Measurements from ENCODE around the gene RYK. TPM values are rescaled to one million over a fixed set of nuclear protein-coding genes. Genes with fewer than 3 reads are reported as not detected.

RYK gene
- total RNA-seq, 4 donors from 2014 or later = 95.2 to 168 (median 108) TPM

DNA sequence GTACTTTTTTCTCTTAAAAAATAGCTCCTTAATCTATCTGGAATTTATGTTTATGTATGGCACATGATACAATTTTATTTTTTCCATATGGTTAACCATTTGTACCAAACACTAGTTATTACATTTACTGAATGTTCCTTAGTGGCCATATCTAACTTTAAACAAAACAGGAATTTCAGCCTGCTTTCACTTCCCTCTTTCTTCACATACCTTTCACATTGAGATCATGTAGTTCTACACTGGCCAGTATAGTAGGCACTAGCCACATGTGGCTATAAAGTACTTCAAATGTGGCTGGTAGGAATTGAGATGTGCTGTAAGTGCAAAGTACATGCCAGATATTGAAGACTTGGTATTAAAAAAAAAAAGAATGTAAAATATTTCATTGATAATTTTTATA lies 4.7 kb upstream of the RYK start:
- Histone ChIP-seq H3K4me1 (peaks cover 0 to 4% of the 10 kb centered on the region in 2 donors), H3K36me3 (no peaks in the 10 kb centered on the region), H3K27me3 (no peaks in the 10 kb centered on the region), H3K9me3 (no peaks in the 10 kb centered on the region), H3K4me3 (replicated peaks in 1 of 3) (no peak overlapping the region), H3K27ac (no peak overlapping the region)
- TF ChIP-seq, protein P1, sequence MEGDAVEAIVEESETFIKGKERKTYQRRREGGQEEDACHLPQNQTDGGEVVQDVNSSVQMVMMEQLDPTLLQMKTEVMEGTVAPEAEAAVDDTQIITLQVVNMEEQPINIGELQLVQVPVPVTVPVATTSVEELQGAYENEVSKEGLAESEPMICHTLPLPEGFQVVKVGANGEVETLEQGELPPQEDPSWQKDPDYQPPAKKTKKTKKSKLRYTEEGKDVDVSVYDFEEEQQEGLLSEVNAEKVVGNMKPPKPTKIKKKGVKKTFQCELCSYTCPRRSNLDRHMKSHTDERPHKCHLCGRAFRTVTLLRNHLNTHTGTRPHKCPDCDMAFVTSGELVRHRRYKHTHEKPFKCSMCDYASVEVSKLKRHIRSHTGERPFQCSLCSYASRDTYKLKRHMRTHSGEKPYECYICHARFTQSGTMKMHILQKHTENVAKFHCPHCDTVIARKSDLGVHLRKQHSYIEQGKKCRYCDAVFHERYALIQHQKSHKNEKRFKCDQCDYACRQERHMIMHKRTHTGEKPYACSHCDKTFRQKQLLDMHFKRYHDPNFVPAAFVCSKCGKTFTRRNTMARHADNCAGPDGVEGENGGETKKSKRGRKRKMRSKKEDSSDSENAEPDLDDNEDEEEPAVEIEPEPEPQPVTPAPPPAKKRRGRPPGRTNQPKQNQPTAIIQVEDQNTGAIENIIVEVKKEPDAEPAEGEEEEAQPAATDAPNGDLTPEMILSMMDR (IDR thresholded peaks at IDR 0.05) = no peak
- no peak for TF ChIP-seq POLR2A (IDR thresholded peaks at IDR 0.05)
- intact Hi-C loops (cut with DNase I) = no loop called here
- no peak for DNase-seq

DNA sequence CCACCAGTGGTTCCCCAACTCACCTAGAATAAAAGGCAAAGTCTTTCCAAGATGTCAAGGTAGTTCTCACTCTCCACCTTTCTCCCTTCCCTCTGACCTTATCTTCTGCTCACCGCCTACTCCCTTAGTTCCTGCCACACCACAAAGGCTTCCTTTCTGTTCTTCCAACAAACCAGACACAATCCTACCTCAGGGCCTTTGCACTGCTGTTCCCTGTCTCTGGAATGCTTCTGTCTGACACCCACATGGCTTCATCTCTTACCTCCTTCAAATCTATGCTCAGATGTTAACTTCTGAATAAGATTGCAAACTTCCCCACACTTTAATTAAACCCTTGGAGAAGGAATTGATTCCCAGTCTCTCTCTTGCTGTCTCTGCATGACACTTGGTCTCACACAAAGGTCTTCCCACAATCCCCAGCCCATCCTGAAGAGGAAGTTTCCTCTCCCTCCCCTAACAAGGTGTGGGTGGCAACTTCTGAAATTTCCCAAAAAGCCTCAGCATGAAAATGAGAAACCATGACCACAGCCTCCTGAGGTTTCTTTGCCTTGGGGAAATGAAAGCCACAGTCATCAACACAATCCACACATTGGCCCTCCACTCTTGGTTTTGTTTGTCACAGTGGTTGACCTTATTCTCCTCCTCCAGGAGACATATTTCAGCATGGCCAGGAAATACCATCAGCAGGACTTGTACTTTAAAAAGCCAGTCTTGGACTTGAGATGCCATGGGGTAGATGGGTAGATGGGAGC lies 3.0 kb upstream of the RYK start:
- intact Hi-C loops (cut with DNase I) = no loop called here
- WGBS, 2 donors = 89 to 95% methylated on average over 1 of the region's 1 CpG
- H3K36me3 ChIP-seq = no peaks in the 10 kb centered on the region
- H3K27ac ChIP-seq = no peak overlapping the region
- no peak for DNase-seq
- no peaks in the 10 kb centered on the region for H3K9me3 ChIP-seq
- H3K4me1 ChIP-seq = peaks cover 8 to 9% of the 10 kb centered on the region in 2 donors
- H3K27me3 ChIP-seq = no peaks in the 10 kb centered on the region
- TF ChIP-seq, protein P1 (IDR thresholded peaks at IDR 0.05) = no peak
- TF ChIP-seq POLR2A (IDR thresholded peaks at IDR 0.05) = no peak
- no peak overlapping the region for H3K4me3 ChIP-seq (replicated peaks in 1 of 3)

DNA sequence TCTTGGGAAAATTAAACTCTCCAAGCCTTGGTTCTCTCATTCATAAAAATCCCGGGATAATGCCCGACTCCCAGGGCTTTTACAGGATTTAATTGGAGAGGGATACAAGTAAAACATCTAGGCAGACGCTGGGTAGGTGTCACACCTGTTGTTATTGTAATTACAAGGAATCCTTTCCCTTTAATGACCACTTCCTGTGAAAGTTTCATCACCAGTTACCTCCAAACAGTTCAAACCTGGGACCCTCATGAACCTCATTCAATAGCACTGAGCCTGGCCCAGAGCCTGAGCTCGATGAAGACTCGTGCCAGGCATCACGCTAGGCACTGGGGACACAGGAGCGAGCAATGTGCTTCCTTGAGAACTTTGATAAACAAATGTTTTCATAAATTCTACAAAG lies 2.1 kb upstream of the RYK start:
- H3K4me3 ChIP-seq (replicated peaks in 1 of 3) = no peak overlapping the region
- intact Hi-C loops (cut with DNase I) = no loop called here
- no peak overlapping the region for H3K27ac ChIP-seq
- no peak for DNase-seq
- 83 to 87% methylated on average over 7 of the region's 7 CpGs for WGBS, 2 donors
- peaks cover 15 to 18% of the 10 kb centered on the region in 2 donors for H3K4me1 ChIP-seq
- TF ChIP-seq, protein P1 (IDR thresholded peaks at IDR 0.05) = no peak
- TF ChIP-seq POLR2A (IDR thresholded peaks at IDR 0.05) = no peak
- H3K36me3 ChIP-seq = no peaks in the 10 kb centered on the region
- H3K27me3 ChIP-seq = no peaks in the 10 kb centered on the region
- no peaks in the 10 kb centered on the region for H3K9me3 ChIP-seq

DNA sequence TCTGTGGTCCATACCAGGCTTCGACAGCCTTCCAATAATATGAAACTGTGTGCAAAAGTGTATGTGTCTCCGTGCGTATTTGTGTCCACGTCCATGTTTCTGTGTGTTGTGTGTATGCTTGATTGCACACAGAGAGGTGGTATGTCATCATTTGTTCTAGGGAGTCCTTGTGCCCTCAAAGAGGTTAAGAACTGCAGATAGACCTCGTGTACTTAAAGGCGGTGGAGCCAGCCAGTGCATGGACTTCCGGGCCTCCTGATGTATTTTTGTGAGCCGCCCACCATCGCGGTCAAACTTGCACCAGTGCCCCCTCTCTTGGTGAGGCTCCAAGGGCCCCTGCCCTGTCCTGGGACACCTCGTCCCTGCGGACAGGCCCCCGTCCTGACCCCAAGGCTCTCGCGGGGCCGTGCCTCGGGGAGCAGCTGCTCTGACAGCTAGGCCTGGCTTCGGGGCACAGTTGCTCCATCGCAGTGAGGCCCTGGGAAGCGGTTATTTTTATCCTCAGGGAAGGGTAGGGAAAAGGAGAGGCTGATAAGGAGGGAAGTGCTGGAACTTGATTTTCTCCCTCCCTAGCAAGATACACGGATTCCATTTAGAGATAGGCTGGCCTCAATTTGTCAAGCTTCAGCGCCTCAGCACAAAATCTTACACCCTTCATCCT lies 1.2 kb upstream of the RYK start:
- H3K4me1 ChIP-seq = peaks cover 15 to 18% of the 10 kb centered on the region in 2 donors
- H3K9me3 ChIP-seq = no peaks in the 10 kb centered on the region
- TF ChIP-seq, protein P1 (IDR thresholded peaks at IDR 0.05) = no peak
- no peak for TF ChIP-seq POLR2A (IDR thresholded peaks at IDR 0.05)
- intact Hi-C loops (cut with DNase I) = no loop called here
- WGBS, 2 donors = 71 to 83% methylated on average over 17 to 18 of the region's 22 CpGs
- no peak for DNase-seq
- no peaks in the 10 kb centered on the region for H3K36me3 ChIP-seq
- no peaks in the 10 kb centered on the region for H3K27me3 ChIP-seq
- peak overlapping the region in 1 of 3 donors; percentile 7 for H3K27ac ChIP-seq
- H3K4me3 ChIP-seq (replicated peaks in 1 of 3) = no peak overlapping the region
